HT-29 (cell line): ENCODE measurements around the gene TXLNG. TPM values are rescaled to one million over a fixed set of nuclear protein-coding genes. Genes with fewer than 3 reads are reported as not detected.

Experiments
- DNase-seq: peaks from one replicate; pipeline ENCODE4 v3.0.0-alpha.2; 2015; ENCODE audit warnings: low spot score
- total RNA-seq: library from RNA; depleted of rRNA; stranded (reverse); fragments of >200 nt; shearing (Covaris generic); gene quantifications from 2 replicates; pipeline ENCODE4 v1.2.3, GENCODE V29; 2014

Gene TXLNG
- total RNA-seq, 1 experiment from 2014 or later, result 16.9 TPM

DNA sequence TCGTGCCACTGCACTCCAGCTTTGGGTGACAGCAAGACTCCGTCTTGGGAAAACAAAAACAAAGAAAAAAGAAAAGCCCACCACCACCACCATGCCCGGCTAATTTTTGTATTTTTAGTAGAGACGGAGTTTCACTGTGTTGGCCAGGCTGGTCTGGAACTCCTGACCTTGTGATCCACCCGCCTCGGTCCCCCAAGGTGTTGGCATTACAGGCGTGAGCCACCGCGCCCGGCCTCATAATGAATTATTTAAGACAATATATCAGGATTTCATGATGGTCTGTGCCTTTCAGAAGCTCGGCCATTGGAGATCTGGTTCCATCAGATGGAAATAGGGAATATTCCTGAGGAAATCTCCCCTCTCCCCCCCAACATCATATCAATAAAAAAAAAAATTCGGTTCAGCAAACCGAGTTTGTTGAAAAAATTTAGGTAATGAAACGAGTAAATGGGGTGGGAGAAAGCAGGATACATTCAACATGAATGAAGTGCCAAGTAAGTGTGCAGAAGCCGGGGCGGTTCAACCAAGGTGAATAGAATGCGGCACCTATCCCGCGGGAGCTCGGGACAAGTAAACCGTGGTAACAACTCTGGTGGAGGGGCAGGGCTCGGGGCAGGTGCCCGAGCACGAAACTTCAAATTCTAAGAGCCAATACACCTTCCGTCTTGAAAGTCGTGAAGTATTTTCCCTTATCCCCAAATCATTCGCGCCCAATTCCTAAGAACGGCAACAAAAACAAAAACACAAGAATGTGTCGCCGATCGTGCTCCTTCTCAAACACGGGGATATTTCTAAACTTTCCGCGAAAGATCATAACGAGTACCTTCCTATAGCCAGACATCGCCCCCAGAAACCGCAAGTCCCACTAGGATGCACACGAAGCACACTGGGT lies 773 bp upstream of the TXLNG start:
- DNase-seq, result peak; percentile 47

GRCh38 chrX:16786791-16787735 lies 797 bp downstream of the TXLNG start:
- DNase-seq, result peak; percentile 38

DNA sequence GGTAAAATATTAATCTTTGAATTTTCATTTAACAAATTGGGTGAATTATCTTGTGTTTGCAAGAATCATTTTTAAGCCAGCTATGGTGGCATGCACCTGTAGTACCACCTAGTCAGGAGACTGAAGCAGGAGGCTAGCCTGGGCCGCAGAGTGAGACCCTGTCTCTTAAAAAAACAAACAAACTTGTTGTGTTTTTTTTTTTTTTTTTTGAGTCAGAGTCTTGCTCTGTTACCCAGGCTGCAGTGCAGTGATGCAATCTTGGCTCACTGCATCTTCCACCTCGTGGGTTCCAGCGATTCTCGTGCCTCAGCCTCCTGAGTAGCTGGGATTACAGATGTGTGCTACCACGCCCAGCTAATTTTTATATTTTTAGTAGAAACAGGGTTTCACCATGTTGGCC lies 2.2 kb downstream of the TXLNG start:
- no peak for DNase-seq

DNA sequence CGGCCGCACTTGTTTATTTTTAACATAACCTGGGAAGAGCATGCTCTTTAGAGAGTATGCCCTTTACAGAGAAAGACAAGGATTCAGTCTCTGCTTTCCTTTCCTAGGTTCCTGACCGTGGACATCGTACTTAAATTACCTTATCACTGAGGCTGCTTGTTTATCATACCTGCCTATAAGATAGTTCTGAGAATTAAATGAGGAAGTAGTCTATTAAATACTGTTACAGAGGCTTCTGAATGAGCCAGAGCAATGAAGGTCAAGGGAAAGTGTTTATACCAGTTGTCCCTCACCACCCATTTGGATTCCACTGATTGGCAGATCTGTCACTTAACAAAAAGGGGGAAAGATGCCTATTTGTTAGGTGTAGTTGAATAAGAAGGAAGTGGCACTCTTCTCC lies 10.0 kb downstream of the TXLNG start:
- no peak for DNase-seq

GRCh38 chrX:16797358-16797757 lies 11.1 kb downstream of the TXLNG start:
- DNase-seq, result no peak

- DNase-seq, result no peak
Measured at GRCh38 chrX:16797841-16798240, 11.6 kb downstream of the TXLNG start.

DNA sequence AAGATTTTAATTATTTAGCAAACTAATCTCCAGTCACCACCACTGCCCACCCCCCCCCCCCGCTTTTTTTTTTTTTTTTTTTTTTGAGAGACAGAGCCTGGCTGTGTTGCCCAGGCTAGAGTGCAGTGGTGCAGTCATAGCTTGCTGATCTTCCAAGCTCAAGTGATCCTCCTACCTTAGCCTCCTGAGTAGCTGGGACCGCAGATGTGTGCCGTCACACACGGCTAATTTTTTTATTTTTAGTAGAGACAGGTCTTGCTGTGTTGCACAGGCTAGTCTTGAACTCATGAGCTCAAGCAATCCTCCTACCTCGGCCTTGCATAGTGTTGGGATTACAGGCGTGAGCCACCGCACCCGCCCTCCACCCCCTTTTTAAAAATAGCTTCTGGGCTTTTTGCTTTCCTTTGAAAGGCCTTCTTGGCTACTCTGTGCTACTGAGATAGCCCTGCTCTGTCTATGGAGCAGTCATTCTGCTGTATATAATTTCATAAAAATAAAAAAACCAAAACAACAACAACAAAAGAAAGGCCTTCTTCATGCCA lies 18.7 kb downstream of the TXLNG start:
- no peak for DNase-seq

DNA sequence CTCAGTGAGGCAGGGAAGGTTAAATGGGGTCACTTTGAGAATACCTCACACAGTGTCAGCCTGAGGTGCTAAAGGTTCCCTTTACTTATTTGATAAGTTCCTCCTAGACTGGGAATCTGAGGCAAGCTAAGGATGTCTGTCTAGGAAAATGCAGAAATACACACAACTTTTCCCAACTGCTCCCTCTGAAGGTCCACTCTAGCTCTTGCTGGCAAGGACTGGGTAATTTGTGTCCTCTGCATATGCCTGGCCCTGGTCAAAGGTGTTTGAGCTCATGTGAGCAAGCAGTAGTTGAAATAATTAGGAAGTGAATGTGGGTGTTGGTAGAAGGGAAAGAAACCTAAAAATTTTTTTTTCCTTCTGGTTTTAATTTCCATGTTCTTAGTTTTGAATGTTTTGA lies 21.3 kb downstream of the TXLNG start:
- peak; percentile 29 for DNase-seq

GRCh38 chrX:16807976-16808542 lies 21.8 kb downstream of the TXLNG start:
- peak; percentile 47 for DNase-seq

DNA sequence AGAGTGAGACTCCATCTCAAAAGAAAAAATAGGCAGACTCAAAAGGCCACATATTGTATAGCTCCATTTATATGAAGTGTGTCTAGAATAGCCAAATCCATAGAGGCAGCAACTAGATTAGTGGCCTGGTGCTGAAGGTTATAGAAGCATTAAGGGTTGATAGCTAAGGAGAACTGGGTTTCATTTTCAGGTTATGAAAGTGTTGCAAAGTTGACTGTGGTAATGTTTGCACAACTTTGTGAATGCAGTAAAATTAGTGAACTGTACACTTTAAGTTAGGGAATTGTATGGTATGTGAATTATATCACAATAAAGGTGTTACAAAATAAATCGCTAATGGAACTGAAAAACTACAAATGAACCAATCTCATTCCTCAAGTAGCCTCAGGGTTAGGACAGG lies 28.3 kb downstream of the TXLNG start:
- no peak for DNase-seq

DNA sequence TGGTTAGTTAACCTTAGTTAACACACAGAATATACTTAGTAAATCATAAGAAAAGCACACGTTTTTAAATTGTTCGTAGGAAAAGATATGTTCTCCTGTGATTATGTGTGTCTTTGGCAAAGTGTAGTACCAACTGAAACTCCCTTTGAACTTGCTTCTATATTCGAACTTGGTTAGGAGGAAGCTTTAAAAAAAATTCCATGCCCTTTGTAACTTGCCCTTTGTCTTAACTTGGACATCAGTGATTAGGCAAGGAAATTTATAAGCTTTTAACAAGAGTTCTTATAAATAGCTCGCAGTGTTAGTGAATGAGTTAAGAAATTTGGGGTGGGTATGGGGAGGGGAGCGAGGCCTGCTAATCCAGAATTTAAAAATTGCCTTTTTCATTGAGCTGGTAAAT lies 33.4 kb downstream of the TXLNG start:
- DNase-seq, result peak; percentile 29

GRCh38 chrX:16822723-16823122 lies 36.5 kb downstream of the TXLNG start:
- DNase-seq, result no peak

DNA sequence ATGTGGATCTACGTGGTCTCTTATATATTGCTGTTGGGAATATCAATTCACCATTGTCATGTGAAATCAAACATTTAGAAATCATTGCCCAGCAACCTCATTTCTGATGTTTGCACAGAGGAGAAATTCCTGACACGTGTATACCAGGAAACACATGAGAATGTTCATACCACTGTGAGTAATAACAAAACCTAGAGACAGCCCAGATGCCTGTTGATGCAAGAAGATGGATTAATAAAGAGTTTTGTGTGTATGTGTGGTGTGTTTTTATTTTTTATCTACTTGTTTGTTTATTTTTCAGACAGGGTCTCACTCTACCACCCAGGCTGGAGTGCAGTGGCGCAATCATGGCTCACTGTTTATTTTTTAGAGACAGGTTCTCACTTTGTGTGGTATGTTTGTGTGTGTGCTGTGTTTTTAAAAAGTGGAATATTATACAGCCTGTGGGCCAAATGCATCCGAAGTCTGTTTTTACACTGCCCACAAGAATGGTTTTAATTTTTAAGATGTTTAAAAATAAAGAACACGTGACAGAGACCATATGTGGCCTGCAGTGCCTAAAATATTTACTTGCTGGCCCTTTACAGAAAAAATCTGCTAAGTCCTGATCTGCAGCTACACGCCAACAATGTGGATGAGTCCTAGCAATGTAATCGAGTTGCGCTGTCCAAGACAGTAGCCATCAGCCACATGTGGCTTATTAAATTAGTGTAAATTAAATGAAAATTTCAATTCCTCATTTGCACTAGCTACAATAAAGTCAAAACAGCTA lies 39.2 kb downstream of the TXLNG start:
- DNase-seq, result peak; percentile 17

DNA sequence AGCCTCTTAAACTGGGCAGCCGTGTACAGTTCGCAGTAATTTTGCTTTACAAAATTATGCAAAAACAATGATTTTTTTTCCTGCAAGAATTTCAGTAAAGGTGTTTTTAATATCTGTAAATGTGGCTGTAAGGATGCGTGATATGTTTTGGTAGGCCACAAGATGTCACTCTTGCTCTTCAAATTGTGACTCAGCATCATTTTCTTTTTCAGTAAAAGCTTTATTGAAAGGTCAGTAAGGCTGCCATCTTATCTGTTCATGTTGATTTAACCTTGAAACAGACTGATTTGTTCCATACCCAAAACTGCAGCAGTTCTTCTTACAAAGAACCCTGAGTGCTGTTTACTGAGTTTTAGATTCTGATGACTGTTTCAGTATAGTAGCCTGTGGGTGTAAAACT lies 39.9 kb downstream of the TXLNG start:
- peak; percentile 51 for DNase-seq

DNA sequence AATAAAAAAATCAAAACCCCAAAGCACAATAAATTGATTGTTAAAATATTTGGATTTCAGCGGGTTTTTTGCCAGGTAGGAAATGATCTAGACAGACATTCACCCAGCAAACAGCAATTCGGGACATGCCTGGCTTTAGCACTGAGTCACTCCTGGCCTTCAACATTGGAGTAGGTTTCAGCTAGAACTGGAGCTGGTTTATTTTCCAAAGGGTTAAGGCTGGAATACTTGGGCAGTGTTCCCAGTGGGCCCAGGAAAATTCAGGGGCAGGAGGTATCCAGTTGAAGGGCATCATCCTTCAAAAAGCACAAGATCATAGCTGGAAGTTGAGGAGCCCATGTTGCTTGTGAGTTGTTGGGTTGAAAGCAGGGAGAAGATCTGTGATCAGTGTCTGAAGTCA lies 41.0 kb downstream of the TXLNG start:
- no peak for DNase-seq

DNA sequence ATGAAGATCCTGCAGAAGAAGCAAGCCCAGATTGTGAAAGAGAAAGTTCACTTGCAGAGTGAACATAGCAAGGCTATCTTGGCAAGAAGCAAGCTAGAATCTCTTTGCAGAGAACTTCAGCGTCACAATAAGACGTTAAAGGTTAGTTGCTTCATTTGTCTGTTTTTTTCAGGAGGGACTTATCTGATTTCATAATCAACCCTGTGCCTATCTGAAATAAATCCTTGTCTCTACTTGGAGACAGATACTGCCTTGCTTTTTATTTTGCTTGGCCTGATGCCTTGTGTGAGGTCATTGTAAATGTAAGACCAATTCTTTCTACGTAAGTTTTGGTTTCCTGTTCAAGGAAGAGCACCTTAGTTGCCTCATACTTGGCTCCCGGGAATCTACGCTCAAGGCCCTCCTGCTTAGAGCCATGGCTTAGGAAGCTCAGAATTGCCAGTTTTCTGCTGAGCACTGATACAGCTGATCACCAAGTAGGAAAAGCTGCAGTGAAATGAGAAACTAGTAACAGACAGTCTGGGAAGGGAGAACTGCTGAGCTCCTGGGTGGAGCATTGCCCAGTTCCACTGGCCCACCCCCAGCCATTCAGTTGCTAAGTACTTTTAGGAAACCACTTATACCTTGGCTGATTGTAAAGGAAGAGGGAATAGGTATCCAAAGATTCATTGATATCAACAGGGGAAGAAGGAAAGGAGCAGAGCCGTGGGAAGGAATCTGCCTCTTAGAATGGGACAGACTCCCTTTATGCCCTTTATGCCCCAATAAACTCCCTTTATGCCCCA lies 42.0 kb downstream of the TXLNG start:
- no peak for DNase-seq

GRCh38 chrX:16832301-16832700 lies 46.0 kb downstream of the TXLNG start:
- DNase-seq, result no peak

GRCh38 chrX:16834806-16835205 lies 48.5 kb downstream of the TXLNG start:
- no peak for DNase-seq

DNA sequence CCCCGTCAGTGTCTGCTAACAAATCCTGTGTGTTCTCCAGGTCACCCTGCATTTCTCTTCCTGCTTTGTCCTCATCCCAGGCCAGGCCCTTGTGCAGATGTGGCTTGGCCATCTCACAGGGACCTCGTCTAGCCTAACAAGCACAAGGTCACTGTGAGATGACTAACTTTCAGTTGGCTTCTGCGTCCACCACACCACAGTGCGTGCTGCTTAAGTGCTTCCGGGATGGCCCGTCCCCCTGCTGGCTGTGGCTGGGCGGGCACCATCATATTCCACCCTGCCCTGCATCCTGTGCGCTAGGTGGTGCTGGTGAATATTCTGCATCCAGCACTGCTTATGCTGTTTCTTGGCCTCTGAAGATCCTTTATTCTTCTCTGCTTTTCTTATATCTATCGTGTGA lies 50.1 kb downstream of the TXLNG start:
- DNase-seq, result peak; percentile 70
